IMR-90 (cell line): ENCODE measurements around the gene MIEF1.

Experiments used
- BHLHE40 ChIP-seq: fragments of 150-350 bp; IDR thresholded peaks from 2 replicates; pipeline ENCODE4 v1.6.1; 2016; ENCODE audit warnings: mild to moderate bottlenecking, low read depth, low read length
- CTCF ChIP-seq: conservative IDR thresholded peaks from 2 replicates; pipeline ENCODE4 v1.5.1; 2012; ENCODE audit warnings: mild to moderate bottlenecking, low read depth, low read length, improper control_type of control experiment
- MXI1 ChIP-seq: IDR thresholded peaks from 2 replicates; pipeline ENCODE4 v1.6.1; 2012; ENCODE audit warnings: low read depth, mild to moderate bottlenecking, low read length, moderate library complexity, borderline replicate concordance
- POLR2A ChIP-seq: IDR thresholded peaks from 2 replicates; pipeline ENCODE4 v1.6.1; 2012; ENCODE audit warnings: mild to moderate bottlenecking, low read depth, low read length
- RAD21 ChIP-seq: IDR thresholded peaks from 2 replicates; pipeline ENCODE4 v1.6.1; 2012; ENCODE audit warnings: low read length, improper control_type of control experiment

GRCh38 chr22:39524089-39524752 is 22.1 kb downstream of the MIEF1 start:
- TF ChIP-seq CTCF = no peak
- TF ChIP-seq MXI1 = no peak
- no peak; the same call in 1 of the 2 replicates for TF ChIP-seq POLR2A
- no peak for TF ChIP-seq RAD21
- TF ChIP-seq BHLHE40 = no peak
